ENCODE results near the gene ZBTB7C. TPM values are rescaled to one million over a fixed set of nuclear protein-coding genes. Genes with fewer than 3 reads are reported as not detected.
"Not testable (repeated sequence)": the region's sequence is repeated elsewhere in the genome, so short reads cannot be mapped to it uniquely, and the experiment has no call there.

The ZBTB7C gene
- total and polyA plus RNA-seq, 8 donors, result 3.0 to 47.8 (median 19.3) TPM

- intact Hi-C loops (cut with DNase I; ENCODE audit: low total_unique reads), result loop anchor here (10.0 kb wide), 1 partner anchor 106 kb away; no protein-coding TSS in a partner anchor
- TF ChIP-seq CTCF (IDR thresholded peaks at IDR 0.05), result no peak
- TF ChIP-seq POLR2A (IDR thresholded peaks at IDR 0.05), result no peak
- TF ChIP-seq POLR2AphosphoS5 (IDR thresholded peaks at IDR 0.05), result no peak
- no peak for TF ChIP-seq EP300 (IDR thresholded peaks at IDR 0.05)
- peaks cover 0 to 43% (median 5%) of the 10 kb centered on the region in 3 donors for H3K27me3 ChIP-seq
- peaks cover 0 to 19% (median 9%) of the 10 kb centered on the region in 4 donors for H3K4me1 ChIP-seq
- DNase-seq, result no peak
- no peaks in the 10 kb centered on the region for H3K9me3 ChIP-seq
- no peak overlapping the region for H3K4me3 ChIP-seq
- peak overlapping the region in 3 of 5 donors; percentile 46 to 62 (median 52) for H3K27ac ChIP-seq
- H3K36me3 ChIP-seq, result no peaks in the 10 kb centered on the region
- 81 to 88% (median 85%) methylated on average over 9 of the region's 9 CpGs for WGBS, 5 donors
These were observed 31.7 kb upstream of the ZBTB7C start for GRCh38 chr18:48440924-48441323.

- no peak for DNase-seq
- WGBS, 5 donors, result 72 to 82% (median 80%) methylated on average over 3 of the region's 3 CpGs
- Histone ChIP-seq H3K36me3 (no peaks in the 10 kb centered on the region), H3K9me3 (no peaks in the 10 kb centered on the region), H3K4me3 (no peak overlapping the region), H3K4me1 (peaks cover 0 to 11% (median 5%) of the 10 kb centered on the region in 4 donors), H3K27me3 (peaks cover 0 to 36% (median 5%) of the 10 kb centered on the region in 3 donors), H3K27ac (no peak overlapping the region)
- TF ChIP-seq POLR2A (IDR thresholded peaks at IDR 0.05), result no peak
- intact Hi-C loops (cut with DNase I; ENCODE audit: low total_unique reads), result no loop called here
These were observed 27.7 kb upstream of the ZBTB7C start for GRCh38 chr18:48436907-48437306.

- not testable (repeated sequence) for H3K36me3 ChIP-seq
- 88 to 97% (median 96%) methylated on average over 4 of the region's 4 CpGs for WGBS, 5 donors
These were observed 25.2 kb upstream of the ZBTB7C start for GRCh38 chr18:48434382-48434781.

GRCh38 chr18:48433541-48433940 is 24.4 kb upstream of the ZBTB7C start:
- 68 to 89% (median 80%) methylated on average over 2 of the region's 2 CpGs for WGBS, 5 donors

More at GRCh38 chr18:48434382-48434781, 25.2 kb upstream of the ZBTB7C start:
- H3K27ac ChIP-seq; H3K4me1 ChIP-seq; intact Hi-C loops (cut with DNase I; ENCODE audit: low total_unique reads); H3K9me3 ChIP-seq; H3K4me3 ChIP-seq; DNase-seq: not testable (repeated sequence)
- peaks cover 0 to 15% (median 0%) of the 10 kb centered on the region in 3 donors for H3K27me3 ChIP-seq

GRCh38 chr18:48430150-48430549 is 21.0 kb upstream of the ZBTB7C start:
- intact Hi-C loops (cut with DNase I; ENCODE audit: low total_unique reads), result no loop called here
- 81 to 86% (median 83%) methylated on average over 4 of the region's 4 CpGs for WGBS, 5 donors

More at GRCh38 chr18:48433541-48433940, 24.4 kb upstream of the ZBTB7C start:
- DNase-seq, result no peak
- H3K36me3 ChIP-seq, result no peaks in the 10 kb centered on the region
- peaks cover 0 to 8% (median 0%) of the 10 kb centered on the region in 3 donors for H3K27me3 ChIP-seq
- H3K4me3 ChIP-seq, result no peak overlapping the region
- H3K27ac ChIP-seq, result no peak overlapping the region
- intact Hi-C loops (cut with DNase I; ENCODE audit: low total_unique reads), result no loop called here
- no peaks in the 10 kb centered on the region for H3K9me3 ChIP-seq
- TF ChIP-seq CTCF (IDR thresholded peaks at IDR 0.05) (no peak), POLR2A (IDR thresholded peaks at IDR 0.05) (no peak), EP300 (IDR thresholded peaks at IDR 0.05) (no peak), POLR2AphosphoS5 (IDR thresholded peaks at IDR 0.05) (no peak)
- H3K4me1 ChIP-seq, result no peaks in the 10 kb centered on the region

More at GRCh38 chr18:48430150-48430549, 21.0 kb upstream of the ZBTB7C start:
- Histone ChIP-seq H3K27me3 (peaks cover 0 to 24% (median 0%) of the 10 kb centered on the region in 3 donors), H3K9me3 (no peaks in the 10 kb centered on the region), H3K4me1 (no peaks in the 10 kb centered on the region), H3K27ac (no peak overlapping the region), H3K36me3 (no peaks in the 10 kb centered on the region), H3K4me3 (no peak overlapping the region)
- no peak for TF ChIP-seq EP300 (IDR thresholded peaks at IDR 0.05)
- no peak for TF ChIP-seq POLR2A (IDR thresholded peaks at IDR 0.05)
- TF ChIP-seq POLR2AphosphoS5 (IDR thresholded peaks at IDR 0.05), result no peak
- no peak for TF ChIP-seq CTCF (IDR thresholded peaks at IDR 0.05)
- DNase-seq, result no peak
